Nucleus accumbens (tissue), 56 donors: ENCODE measurements around the gene ANKFY1.

Experiments used
- DNase-seq, 56 donors: peaks; one replicate each; lab custom pipeline; 2025; lab: John Stamatoyannopoulos, UW

Gene ANKFY1

DNA sequence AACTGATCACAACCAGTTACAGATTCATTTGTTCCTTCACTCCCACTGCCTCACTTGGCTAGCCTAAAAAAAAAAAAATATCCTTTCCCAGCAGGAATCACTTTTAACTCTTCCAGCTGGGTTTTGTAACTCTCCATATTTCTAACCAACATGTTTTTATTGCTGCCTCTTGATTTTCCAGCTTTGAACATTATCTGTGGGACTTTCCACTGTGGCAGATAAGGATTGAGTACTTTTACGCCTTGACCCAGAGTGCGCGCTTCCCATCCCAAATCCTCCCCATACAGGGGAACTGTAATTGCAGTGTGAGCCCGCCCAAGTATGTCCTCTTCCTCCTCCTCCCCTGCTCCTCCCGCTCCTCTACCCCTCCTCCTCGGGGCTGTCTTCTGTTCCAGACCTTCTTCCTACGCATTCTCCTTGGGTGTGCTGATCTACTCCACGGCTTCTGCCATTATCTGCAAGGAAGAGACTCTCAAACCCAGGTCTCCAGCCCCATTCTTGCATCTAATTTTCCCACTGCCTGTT is 77.4 kb downstream of the ANKFY1 start:
- DNase-seq: peak in 6 of 56 donors; percentile 6 to 19 (median 14)

DNA sequence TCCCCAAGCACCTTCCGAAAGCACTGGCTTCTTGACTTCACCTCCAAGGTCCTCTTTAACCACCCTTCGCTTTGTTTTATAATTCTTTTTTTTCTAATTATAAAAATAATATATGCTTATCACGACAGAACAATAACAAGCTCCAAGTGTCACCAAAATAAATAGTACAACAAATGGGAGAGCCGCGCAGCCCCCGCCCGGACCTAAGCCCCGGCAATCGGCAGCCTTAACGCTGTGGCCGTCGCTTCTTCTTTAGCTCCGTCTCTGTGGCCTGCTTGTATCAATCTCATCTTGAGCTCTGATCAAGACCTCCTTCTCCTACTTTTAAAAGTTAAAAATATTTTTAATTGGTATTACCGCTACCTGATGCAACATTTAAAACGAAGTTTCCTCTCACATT is 78.1 kb downstream of the ANKFY1 start:
- no peak for DNase-seq

DNA sequence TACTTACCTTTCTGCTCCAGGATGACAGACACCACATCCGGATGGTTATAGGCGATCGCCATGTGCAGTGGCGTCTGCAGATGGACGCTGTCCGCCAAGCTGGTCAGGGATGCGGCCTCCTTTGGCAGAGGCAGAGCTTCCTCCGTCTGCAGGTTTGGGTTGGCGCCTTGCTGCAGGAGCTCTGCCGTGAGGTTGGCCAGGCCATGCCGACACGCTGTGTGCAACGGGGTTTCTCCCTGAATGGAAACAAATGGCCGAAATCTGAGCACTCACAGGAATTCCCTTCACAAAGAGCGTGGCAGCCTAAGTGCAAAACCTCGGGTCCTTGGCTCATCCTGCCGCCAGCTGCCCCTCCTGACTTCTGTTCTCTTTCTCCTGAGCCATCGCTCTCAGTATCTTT is 79.0 kb downstream of the ANKFY1 start:
- DNase-seq: no peak

DNA sequence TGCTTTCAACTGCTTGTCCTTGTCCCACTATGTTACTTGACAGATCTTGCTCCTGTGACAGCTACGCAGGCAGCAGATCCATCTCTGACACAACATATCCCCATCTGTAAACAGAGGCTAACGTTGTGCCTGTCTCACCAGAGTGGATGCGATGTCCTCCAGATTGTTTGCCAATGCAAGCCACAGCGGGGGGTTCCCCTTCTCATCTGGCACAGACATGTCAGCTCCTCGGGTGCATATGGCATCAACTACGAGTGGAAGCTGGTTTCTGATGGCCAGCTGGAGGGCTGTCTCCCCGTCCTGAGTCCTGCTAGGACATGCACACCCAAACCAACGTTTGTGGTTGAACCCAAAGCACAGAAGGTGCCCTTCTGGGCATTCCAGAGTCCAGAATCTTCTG is 81.7 kb downstream of the ANKFY1 start:
- DNase-seq: no peak

DNA sequence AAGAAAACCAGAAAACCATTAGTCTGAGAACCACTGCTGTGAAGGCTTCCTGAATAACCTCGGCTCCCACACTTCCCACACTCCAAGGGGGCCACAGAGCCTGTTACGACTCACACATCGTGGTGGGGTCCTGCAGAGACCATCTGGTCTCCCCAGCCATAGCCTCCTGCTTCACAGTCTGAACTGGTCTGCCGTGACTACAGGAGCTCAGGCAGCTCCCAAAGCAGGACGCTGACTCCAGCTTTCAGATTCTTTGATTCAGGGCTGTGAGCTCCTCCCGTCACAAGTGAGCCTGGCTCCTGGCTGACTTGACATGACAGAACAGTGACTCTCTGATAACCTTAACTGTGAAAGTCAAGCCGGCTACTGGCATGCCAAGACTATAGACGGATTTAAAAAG is 83.0 kb downstream of the ANKFY1 start:
- no peak for DNase-seq

DNA sequence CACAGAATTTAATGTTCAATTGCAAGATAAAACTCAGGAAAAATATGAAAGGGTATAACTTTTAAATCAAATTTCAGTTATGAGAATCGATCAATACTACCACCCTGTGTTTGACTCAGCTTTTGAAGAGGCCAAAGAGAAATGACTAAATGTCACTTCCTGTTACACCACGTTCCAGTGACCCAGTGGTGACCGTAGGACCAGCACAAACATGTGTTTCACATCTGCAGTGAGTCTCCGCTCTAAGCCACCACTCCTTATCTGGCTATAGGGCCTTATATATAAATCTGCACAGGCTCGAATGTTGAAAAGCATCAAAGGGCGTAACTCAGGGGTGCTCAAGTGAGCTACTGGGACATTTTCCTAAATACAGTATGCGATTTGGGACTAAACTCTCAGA is 84.7 kb downstream of the ANKFY1 start:
- DNase-seq: no peak

DNA sequence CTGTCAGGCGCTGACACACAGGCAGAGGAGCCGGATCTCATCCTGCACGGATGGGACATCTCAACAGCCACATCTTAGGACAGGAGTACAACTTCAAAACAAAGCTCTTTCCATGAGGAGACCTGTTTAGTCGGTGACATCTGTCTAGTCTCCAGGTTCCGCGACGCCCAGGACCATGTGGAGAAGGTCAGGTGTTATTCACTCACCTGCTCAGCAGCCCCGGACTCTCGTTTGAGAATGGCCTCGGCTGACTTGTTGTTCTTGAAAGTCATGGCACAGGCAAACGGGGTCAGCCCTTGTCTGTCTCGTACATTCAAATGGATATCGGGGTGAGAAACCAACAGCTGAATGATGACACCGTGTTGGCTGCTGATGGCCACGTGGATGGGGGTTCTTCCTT is 85.1 kb downstream of the ANKFY1 start:
- no peak for DNase-seq

DNA sequence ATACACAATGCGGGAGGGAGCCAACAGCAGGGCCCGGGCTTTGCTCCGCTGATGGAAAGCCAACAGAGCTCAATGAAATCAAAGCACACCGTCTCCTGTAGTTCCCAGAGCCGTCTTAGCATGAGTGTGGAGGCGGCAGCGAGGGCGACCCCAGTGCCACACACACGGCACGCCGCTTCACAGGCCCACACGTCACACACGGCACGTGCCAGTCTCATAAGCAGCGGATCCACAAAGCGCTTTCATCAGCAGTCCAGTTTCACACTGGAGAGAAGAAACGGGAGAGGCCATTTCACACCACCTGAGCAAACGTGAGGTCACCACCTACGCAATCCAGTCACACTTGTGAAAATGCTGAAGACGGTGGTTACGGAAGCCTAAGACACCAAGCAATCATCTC is 86.0 kb downstream of the ANKFY1 start:
- DNase-seq: peak in 4 of 56 donors; percentile 6 to 20 (median 18)

DNA sequence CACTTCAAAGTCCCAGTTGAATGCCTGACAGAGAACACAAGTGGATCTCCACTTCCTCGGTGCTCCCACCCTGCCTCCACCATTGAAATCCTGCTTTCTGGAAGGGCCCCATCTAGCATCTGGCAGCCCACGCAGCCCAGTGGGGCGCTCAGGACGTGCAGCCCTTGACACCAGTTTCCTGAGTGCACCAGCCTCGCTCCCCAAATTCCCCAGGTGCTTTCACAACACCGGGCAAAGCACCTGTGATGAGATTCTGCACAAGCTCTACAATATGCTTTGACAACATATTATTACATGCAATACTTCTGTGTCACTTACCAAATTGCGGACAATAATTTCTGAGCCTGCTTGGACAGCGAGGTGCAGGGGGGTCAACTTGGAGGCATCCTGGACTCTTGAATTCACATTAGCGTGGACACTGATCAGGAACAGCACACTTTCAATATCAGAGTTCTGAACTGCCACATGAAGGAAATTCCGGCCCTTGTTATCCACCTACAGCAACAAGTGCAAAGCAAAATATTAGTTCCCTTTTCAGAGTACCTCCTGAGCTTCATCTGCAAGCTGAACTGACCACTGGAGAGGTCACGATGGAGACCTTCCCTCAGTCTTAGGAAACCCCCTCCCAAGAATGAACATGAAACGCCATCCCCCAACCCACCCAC is 86.8 kb downstream of the ANKFY1 start:
- DNase-seq: no peak

DNA sequence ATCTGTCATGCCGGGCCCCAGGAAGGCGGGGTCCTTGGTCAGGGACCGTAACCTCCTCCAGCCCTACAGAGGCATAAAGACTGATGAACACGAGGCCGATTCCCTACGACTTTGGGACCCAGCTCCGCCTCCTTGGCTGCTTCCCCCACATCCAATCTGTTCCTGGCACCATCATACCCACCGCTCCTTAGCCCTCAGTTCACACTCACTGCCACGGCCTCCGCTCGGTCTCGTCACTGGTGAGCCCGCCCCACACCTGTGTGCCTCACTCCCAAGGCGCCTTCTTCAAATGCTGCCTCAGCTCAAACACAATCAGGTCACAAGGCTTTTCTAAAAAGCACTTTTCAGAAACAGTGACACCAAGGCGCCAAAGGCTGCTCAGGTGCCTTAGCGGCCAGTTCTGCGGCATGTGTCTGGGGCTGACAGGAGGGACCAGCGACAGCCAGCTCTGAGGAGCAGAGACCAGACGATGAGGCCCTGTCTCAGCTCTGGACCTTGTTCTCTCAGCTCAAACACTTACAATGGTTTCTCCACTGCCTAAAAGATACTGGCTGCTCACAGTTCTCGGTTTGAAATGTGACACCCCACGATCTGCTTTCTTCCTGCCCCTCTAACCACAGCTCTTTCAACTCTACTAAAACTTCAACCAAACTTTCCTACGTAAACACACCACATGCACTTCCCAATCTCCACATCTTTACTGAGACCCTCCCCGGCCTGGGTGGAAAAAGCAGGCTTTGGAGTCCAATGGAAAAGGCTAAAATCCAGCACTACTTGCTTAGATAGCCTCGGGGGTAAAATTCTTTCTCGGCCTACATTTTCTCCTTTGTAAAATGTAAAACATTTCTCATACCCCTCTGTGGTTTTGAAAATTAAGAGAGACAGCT is 87.6 kb downstream of the ANKFY1 start:
- no peak for DNase-seq

DNA sequence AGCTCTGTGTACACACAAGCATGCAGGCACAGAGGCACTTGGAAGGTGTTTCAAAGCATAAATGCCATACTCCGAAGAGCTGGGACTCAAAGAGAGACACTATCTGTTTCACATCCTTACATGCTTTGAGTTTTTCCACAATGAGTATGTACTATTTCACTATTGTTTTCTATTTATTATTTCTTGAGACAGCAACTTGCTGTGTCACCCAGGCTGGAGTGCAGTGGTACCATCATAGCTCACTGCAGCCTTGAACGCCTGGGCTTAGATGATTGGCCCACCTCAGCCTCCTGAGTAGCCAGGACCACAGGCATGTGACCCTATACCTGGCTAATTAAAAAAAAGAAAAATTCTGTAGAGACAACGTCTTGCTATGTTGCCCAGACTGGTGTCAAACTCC is 89.2 kb downstream of the ANKFY1 start:
- DNase-seq: no peak

DNA sequence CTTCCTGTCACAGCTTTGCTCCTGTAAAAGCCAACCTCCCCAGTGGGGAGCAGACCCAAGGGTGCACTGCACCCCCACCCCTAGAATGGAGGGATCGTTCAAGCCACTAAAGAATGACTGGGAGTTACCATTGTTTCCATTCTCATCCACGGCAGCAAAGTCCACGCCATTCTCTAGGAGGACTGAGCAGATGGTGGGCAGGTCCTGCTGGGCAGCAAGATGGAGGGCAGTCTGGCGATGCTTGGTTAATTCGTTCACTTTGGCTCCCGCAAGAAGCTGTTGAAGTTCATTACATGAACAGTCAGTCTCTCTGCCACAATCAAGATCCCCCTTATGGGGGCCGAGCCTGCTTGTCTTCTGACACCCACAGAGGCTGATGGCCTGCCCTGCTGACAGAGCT is 90.0 kb downstream of the ANKFY1 start:
- DNase-seq: no peak

DNA sequence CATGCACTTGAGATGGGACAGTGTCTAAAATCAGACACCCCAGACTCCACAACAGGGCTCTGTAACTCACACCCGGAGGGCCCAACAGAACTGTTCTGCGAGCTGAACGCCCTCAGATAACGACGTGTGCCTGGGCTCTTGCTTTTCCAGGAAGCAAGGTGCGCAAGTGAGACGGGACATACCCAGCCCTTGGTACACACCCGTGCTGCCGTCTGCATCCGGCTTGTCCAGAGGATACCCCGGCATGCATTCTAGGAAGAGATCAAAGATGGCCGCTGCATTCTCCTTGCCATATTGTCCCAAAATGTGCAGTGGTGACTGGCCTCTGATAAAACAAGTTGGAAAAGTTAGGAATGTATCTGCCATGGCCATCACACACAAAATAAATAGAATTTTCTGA is 91.4 kb downstream of the ANKFY1 start:
- DNase-seq: no peak

DNA sequence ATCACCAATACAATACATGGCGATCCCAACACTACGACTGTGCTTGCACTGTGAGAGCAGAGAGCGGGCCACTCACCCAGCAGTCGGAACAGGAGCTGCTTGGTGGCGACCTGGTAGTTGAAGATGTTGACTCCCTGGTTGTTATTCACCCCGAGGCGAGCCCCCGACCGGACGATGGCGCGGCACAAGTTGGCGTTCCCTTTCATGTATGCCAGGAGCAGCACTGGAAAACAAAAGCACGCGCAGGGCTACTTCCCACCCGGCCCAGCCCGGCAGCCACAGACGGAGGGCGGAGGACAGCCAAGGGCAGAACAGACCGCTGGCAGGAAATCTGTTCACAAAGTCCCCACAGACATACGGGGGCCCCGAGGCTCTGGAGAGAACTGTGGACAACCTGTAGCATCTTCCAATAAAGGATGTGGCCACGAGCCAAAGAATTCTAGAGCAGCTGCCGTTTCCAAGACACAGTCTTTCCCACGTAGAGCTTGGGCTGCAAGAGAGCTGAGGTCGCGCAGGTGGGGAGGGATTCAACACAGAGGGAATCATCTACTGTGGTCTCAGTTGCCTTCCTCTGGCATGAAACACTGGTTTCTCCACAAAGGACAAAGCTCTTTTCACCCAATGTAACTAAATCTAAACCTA is 93.0 kb downstream of the ANKFY1 start:
- no peak for DNase-seq

DNA sequence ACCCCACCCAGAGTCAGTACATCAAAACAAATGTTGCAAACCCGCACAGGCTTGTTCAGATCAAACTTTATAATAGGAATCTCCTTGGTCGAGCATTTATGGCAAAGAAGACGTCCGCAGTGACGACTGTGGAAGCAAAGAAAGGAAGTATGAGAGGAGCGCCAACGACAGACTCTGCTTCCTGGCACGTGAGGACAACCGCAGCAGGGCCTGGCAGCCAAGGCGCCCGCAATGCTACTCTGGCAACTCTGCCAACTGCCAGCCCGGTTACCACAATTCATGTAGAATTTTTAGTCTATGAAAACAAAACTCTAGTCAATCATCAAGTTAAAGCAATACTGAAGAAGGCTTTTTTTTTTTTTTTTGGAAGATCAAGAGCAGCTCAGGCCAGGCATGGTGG is 96.0 kb downstream of the ANKFY1 start:
- no peak for DNase-seq

DNA sequence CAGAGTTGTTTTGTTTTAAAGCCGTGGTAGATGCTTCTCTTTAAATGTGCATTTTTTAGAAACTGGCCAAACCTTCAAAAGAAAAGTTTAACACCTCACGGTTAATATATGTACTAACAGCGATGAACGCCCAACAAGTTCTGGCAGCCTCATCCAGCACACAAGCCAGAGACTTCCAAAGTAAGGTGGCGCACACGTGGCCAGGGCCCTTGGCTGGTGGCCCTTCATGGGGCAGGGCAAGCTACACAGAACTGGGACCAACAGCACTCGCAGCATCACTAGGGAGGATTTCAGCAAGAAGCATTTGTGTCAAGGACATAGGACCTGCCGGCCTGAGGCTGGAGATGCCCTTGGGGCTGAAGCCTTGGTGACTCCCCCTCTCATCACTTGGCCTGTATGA is 97.4 kb downstream of the ANKFY1 start:
- DNase-seq: no peak

DNA sequence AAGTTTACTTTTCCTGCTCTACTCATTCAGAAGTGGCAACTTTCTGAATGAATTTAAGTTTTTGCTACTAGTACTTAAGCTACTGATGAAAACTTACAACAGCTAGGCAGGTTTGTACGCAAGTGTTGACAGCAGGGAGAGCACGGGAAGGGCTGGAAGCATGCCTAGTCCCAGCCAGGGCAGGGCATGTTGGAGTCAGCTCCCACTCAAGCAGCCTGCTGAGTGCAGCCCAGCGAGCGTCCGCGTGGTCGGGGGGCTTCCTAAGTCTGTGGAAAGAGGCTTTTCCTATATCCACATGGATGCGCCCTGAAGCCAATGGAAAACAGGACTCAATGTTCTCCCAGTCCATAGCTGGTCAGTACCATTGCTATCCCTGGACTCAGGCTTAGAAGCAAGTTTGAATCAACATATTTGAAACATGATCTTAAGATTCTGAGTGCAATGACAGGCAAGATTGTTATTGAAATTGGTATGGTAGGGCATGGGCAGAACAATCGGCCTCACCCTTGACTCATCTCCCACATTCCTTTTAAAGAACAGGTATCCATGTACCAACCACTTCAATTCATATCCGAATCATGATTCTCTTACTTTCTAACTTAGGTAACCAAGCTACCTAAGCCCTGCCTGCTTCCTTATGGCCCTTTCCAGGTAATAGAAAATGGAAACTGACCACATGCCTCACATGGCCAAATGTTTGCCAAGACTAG is 98.3 kb downstream of the ANKFY1 start:
- no peak for DNase-seq

DNA sequence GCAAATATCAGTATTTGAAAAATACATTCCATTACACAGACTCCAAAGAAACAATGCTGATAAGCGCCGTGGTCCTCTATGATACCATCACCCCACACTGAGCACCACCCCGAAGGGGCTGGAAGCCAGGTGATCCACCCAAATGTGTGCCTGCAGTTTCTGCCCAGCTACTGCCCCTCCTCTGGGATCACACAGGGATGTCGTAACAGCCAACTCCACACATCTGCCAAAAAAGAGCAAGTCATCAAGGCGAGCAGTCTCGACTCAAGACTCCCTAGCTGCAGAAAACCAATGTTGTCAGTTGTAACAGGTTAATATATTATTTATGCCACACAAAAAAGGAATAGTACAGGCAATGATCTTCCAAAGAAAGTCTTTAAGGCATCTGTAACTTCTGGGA is 99.8 kb downstream of the ANKFY1 start:
- DNase-seq: no peak

DNA sequence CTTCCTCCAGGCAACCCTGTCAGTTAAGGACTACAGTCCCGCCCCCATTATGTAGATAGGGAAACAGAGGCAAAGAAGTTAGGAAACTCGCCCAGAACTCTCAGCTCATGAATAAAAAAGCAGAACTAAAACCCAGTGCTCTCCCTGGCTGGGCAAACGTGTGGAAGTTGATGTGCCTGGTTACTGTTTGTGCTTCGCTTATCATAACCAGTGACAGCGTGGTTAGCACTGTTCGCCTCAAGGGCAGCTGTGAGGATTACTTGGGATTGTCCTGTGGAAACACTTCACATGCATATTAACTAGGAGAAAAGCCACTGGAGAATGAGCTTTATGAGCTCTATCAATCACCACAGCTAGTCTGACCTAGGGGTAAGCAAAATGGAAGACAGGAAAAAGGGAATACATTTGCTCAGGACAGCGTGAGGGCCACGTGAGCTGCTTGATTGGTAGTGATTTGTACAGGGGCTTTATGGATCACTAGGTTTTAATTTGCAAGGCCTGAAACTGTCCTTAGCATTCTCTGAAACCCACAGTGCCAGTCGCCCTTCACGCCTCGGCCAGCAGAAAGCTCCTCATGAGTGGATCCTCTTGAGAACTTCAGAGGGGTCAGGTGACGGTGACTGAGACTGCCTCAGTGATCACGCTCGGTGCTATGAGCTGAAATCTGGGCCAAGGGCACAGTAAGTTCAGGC is 100.9 kb downstream of the ANKFY1 start:
- no peak for DNase-seq

DNA sequence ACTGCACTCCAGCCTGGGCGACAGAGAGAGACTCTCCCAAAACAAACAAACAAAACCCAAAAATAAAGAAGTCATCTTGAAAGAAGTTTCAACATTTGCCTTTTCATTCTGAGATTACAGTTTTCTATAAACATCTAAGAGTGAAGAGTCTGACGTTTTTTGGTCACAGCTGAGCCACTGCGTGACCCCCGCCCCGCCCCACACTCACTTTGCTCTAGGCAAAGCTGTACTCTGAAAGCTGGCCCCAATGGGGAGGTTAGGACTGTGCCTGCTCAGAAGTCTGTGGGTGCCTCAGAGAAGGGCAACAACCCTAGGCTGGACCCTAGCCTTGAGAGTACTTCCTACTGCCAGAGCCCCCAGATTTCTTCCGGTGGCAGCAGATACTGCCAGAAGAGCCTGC is 101.5 kb downstream of the ANKFY1 start:
- DNase-seq: no peak
